HCT116 (cell line): ENCODE measurements around the gene BSX. TPM values are rescaled to one million over a fixed set of nuclear protein-coding genes. Genes with fewer than 3 reads are reported as not detected.

Experiments
- ATAC-seq: fragments of 200-7000 bp; cut with Tn5 transposase; 2 replicates; pipeline ENCODE4 v1.9.1; 2020; ENCODE audit warnings: mild to moderate bottlenecking, moderate library complexity
- BruUV-seq: library from RNA; stranded (reverse); fragments of 400-500 nt; replicated peaks from 2 replicates; lab custom pipeline; 2021; lab: Mats Ljungman, UMichigan
- CTCF ChIA-PET: fragments of 300-600 bp; sonication (Branson Sonifier 250); formaldehyde crosslinking; loops from one replicate; lab custom pipeline; 2021; ENCODE audit warnings: antibody characterized with exemption; lab: Charles Lee
- POLR2A ChIA-PET: fragments of 300-600, 350-600 bp; sonication (Branson Sonifier 250); formaldehyde crosslinking; loops from one replicate; lab custom pipeline; 2021; ENCODE audit warnings: antibody characterized with exemption; lab: Charles Lee
- RAD21 ChIA-PET, 2 experiments: fragments of 300-600 bp; sonication (Branson Sonifier 250); formaldehyde crosslinking; loops; one replicate each; lab custom pipeline; 2023; ENCODE audit warnings: low total read pairs in 2 of 2; ENCODE audit not compliant: uncharacterized antibody in 2 of 2, unreplicated experiment in 2 of 2, low non-redundant PET in 1 of 2; lab: Charles Lee
- DNase-seq: peaks from one replicate; pipeline ENCODE4 v3.0.0-alpha.2; 2010; ENCODE audit warnings: low read depth, low spot score
- H2AFZ ChIP-seq: fragments of 200-600 bp; shearing (Covaris generic), sonication (generic); 2 replicates; pipeline ENCODE4 v1.6.1; 2017; ENCODE audit warnings: low read depth, mixed run types, mixed read lengths, antibody characterized with exemption, low read length; ENCODE audit not compliant: poor library complexity, severe bottlenecking
- H3K27ac ChIP-seq: 2 replicates; pipeline ENCODE4 v1.5.1; 2012; ENCODE audit warnings: low read depth, low read length
- H3K27me3 ChIP-seq: fragments of 200-600 bp; sonication (generic); 2 replicates; pipeline ENCODE4 v1.6.1; 2016; ENCODE audit warnings: mixed run types, low read length, mixed read lengths; ENCODE audit not compliant: insufficient read depth
- H3K36me3 ChIP-seq, 2 experiments: fragments of 200-500 bp in 1 of 2; fragments of 200-600 bp in 1 of 2; sonication (Bioruptor generic) in 1 of 2; sonication (generic) in 1 of 2; 2 replicates each; pipeline versions ENCODE4 v1.5.1 to v1.6.1; 2014 to 2016; ENCODE audit warnings: low read length in 2 of 2, inconsistent platforms in 1 of 2, mixed read lengths in 1 of 2, mixed run types in 1 of 2; ENCODE audit not compliant: insufficient read depth in 2 of 2, control insufficient read depth in 1 of 2
- H3K4me1 ChIP-seq, 2 experiments: fragments of 200-600 bp in 1 of 2; sonication (generic) in 1 of 2; 2 replicates each; pipeline versions ENCODE4 v1.5.1 to v1.6.1; 2012 to 2017; ENCODE audit warnings: low read length in 2 of 2, inconsistent platforms in 1 of 2, mild to moderate bottlenecking in 1 of 2, mixed read lengths in 1 of 2, mixed run types in 1 of 2, moderate library complexity in 1 of 2; ENCODE audit not compliant: insufficient read depth in 2 of 2, control insufficient read depth in 1 of 2
- H3K4me2 ChIP-seq: fragments of 200-600 bp; sonication (generic); 2 replicates; pipeline ENCODE4 v1.6.1; 2017; ENCODE audit warnings: mixed run types, low read length, mixed read lengths
- H3K4me3 ChIP-seq, 2 experiments: fragments of 200-600 bp in 1 of 2; sonication (generic) in 1 of 2; replicated peaks in 1 of 2; 2 replicates each; pipeline ENCODE4 v1.5.1; 2011 to 2016; ENCODE audit warnings: low read length in 2 of 2, control low read depth in 1 of 2, low read depth in 1 of 2, mild to moderate bottlenecking in 1 of 2, mixed read lengths in 1 of 2, mixed run types in 1 of 2
- H3K79me2 ChIP-seq: fragments of 200-600 bp; sonication (generic); 2 replicates; pipeline ENCODE4 v1.6.1; 2017; ENCODE audit warnings: mild to moderate bottlenecking, mixed run types, low read length, moderate library complexity, mixed read lengths; ENCODE audit not compliant: insufficient read depth
- H3K9ac ChIP-seq: fragments of 200-600 bp; sonication (generic); 2 replicates; pipeline ENCODE4 v1.6.1; 2016; ENCODE audit warnings: low read length, mixed read lengths
- H3K9me2 ChIP-seq: fragments of 200-600 bp; sonication (generic), shearing (Covaris generic); 2 replicates; pipeline ENCODE4 v1.6.1; 2017; ENCODE audit warnings: mixed run types, mild to moderate bottlenecking, moderate library complexity; ENCODE audit not compliant: insufficient read depth
- H3K9me3 ChIP-seq, 2 experiments: fragments of 200-500 bp in 1 of 2; fragments of 200-600 bp in 1 of 2; sonication (Bioruptor generic) in 1 of 2; sonication (generic) in 1 of 2; 2 replicates each; pipeline ENCODE4 v1.6.1; 2014 to 2017; ENCODE audit warnings: low read length in 2 of 2, mixed read lengths in 2 of 2, inconsistent platforms in 1 of 2, low read depth in 1 of 2, mild to moderate bottlenecking in 1 of 2, mixed run types in 1 of 2, moderate library complexity in 1 of 2; ENCODE audit not compliant: control insufficient read depth in 1 of 2, insufficient read depth in 1 of 2
- H4K20me1 ChIP-seq: fragments of 200-600 bp; sonication (generic), shearing (Covaris generic); 2 replicates; pipeline ENCODE4 v1.6.1; 2017; ENCODE audit warnings: mixed run types, mild to moderate bottlenecking, moderate library complexity; ENCODE audit not compliant: insufficient read depth
- CEBPB ChIP-seq: IDR thresholded peaks from 2 replicates; pipeline ENCODE4 v1.6.1; 2012; ENCODE audit warnings: low read depth
- EGR1 ChIP-seq: IDR thresholded peaks from 2 replicates; pipeline ENCODE4 v1.6.1; 2012; ENCODE audit warnings: low read depth
- EZH2 ChIP-seq: fragments of 200-600 bp; sonication (generic); IDR thresholded peaks from 2 replicates; pipeline ENCODE4 v1.6.1; 2017; ENCODE audit warnings: antibody characterized with exemption, mixed run types
- FOSL1 ChIP-seq: IDR thresholded peaks from 2 replicates; pipeline ENCODE4 v1.6.1; 2012; ENCODE audit warnings: low read depth
- POLR2A ChIP-seq: IDR thresholded peaks from 2 replicates; pipeline ENCODE4 v1.7.0; 2011; ENCODE audit warnings: borderline replicate concordance; ENCODE audit not compliant: insufficient read depth, insufficient read length; ENCODE audit errors: extremely low read depth
- POLR2AphosphoS5 ChIP-seq: IDR thresholded peaks from 2 replicates; pipeline ENCODE4 v1.6.1; 2011; ENCODE audit warnings: mild to moderate bottlenecking, low read depth, low read length, moderate library complexity
- SIN3A ChIP-seq: IDR thresholded peaks from 2 replicates; pipeline ENCODE4 v1.6.1; 2012; ENCODE audit warnings: low read depth
- YY1 ChIP-seq: IDR thresholded peaks from 2 replicates; pipeline ENCODE4 v1.6.1; 2011; ENCODE audit warnings: low read length, low read depth, moderate library complexity, mild to moderate bottlenecking; ENCODE audit not compliant: insufficient replicate concordance; ENCODE audit errors: extremely low read depth
- ZNF274 ChIP-seq: fragments of 200-500 bp; sonication (Bioruptor generic); IDR thresholded peaks from 2 replicates; pipeline ENCODE4 v1.6.1; 2014; ENCODE audit warnings: mild to moderate bottlenecking, low read depth, low read length, inconsistent platforms
- intact Hi-C: fragments of 100-400 bp; cut with micrococcal nuclease; formaldehyde crosslinking; loops from 2 replicates; pipeline ENCODE4 v1.10.0; 2022
- total RNA-seq: library from RNA; stranded (reverse); gene quantifications from one replicate; pipeline ENCODE4 v1.2.1, GENCODE V29; 2021; ENCODE audit not compliant: unreplicated experiment
- TF ChIP-seq, protein P1 (sequence below): IDR thresholded peaks from 2 replicates; pipeline ENCODE4 v1.6.1; 2012
- TF ChIP-seq, protein P2 (sequence below), 3 experiments: fragments of 200-600 bp in 1 of 3; sonication (generic) in 1 of 3; IDR thresholded peaks in 2 of 3; conservative IDR thresholded peaks in 1 of 3; 2 replicates each; pipeline ENCODE4 v1.5.1; 2012 to 2017; ENCODE audit warnings: low read depth in 2 of 3, low read length in 2 of 3, antibody characterized with exemption in 1 of 3, borderline replicate concordance in 1 of 3, control low read depth in 1 of 3, mild to moderate bottlenecking in 1 of 3, mixed read lengths in 1 of 3, mixed run types in 1 of 3, moderate library complexity in 1 of 3; ENCODE audit not compliant: insufficient read depth in 1 of 3
- TF ChIP-seq, protein P3 (sequence below): IDR thresholded peaks from 2 replicates; pipeline ENCODE4 v1.6.1; 2012

The BSX gene
- total RNA-seq, 1 experiment from 2014 or later, result not detected

DNA sequence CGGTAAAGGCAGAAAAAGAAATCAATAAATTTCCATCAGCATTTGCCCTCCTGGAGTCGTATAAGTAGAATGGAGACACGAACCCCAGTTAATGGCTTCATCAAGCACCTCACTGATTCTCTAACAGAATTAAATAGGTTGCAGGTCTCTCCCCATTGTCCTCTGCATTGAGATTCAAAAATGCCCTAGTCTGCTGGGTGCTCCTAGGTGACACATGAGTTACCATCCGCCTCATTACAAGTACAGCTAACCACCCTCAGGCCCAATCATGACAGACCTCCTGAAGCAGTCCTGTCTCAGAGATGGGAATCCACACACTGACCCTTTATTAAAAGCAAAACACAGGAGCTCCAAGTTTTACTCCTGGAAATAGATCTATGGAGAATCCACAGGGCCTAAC lies 48.9 kb upstream of the BSX start:
- intact Hi-C loops, result no loop called here
- no peaks in the 10 kb centered on the region for H3K9me2 ChIP-seq
- no peak overlapping the region for H2AFZ ChIP-seq
- ChIA-PET POLR2A (interaction anchor here (1.4 kb wide), 1 partner anchor 32 kb away, joined by 4 read pairs; the partner anchor contains the start of gene HSPA8), RAD21 (no interaction called here), CTCF (interaction anchor here (1.2 kb wide), 1 partner anchor 10 kb away, joined by 4 read pairs; no protein-coding TSS in a partner anchor)
- no peaks in the 10 kb centered on the region for H3K79me2 ChIP-seq
- H3K9me3 ChIP-seq, result no peaks in the 10 kb centered on the region
- H3K9ac ChIP-seq, result no peak overlapping the region
- no peak for ATAC-seq
- H3K4me3 ChIP-seq, result no peak overlapping the region
- no peak for DNase-seq
- H3K4me2 ChIP-seq, result no peak overlapping the region
- no peaks in the 10 kb centered on the region for H4K20me1 ChIP-seq
- no TSS peak for BruUV-seq
- H3K4me1 ChIP-seq, result no peaks in the 10 kb centered on the region
- TF ChIP-seq FOSL1 (no peak), ZNF274 (no peak), YY1 (no peak), SIN3A (no peak), CEBPB (no peak), POLR2A (no peak), EGR1 (no peak), EZH2 (no peak), POLR2AphosphoS5 (no peak)
- TF ChIP-seq, protein P1, sequence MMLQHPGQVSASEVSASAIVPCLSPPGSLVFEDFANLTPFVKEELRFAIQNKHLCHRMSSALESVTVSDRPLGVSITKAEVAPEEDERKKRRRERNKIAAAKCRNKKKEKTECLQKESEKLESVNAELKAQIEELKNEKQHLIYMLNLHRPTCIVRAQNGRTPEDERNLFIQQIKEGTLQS, result no peak
- TF ChIP-seq, protein P2, sequence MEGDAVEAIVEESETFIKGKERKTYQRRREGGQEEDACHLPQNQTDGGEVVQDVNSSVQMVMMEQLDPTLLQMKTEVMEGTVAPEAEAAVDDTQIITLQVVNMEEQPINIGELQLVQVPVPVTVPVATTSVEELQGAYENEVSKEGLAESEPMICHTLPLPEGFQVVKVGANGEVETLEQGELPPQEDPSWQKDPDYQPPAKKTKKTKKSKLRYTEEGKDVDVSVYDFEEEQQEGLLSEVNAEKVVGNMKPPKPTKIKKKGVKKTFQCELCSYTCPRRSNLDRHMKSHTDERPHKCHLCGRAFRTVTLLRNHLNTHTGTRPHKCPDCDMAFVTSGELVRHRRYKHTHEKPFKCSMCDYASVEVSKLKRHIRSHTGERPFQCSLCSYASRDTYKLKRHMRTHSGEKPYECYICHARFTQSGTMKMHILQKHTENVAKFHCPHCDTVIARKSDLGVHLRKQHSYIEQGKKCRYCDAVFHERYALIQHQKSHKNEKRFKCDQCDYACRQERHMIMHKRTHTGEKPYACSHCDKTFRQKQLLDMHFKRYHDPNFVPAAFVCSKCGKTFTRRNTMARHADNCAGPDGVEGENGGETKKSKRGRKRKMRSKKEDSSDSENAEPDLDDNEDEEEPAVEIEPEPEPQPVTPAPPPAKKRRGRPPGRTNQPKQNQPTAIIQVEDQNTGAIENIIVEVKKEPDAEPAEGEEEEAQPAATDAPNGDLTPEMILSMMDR (IDR thresholded peaks at IDR 0.05 in 2 of 3, conservative IDR thresholded peaks at IDR 0.05 in 1 of 3; ENCODE audit: borderline replicate concordance in 1 of 3, insufficient read depth in 1 of 3, low read depth in 2 of 3, low read length in 2 of 3), result no peak
- TF ChIP-seq, protein P3, sequence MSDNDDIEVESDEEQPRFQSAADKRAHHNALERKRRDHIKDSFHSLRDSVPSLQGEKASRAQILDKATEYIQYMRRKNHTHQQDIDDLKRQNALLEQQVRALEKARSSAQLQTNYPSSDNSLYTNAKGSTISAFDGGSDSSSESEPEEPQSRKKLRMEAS, result no peak
- H3K36me3 ChIP-seq, result no peaks in the 10 kb centered on the region
- no peaks in the 10 kb centered on the region for H3K27me3 ChIP-seq
- no peak overlapping the region for H3K27ac ChIP-seq
